ENCODE measurements around the gene DUSP8. TPM values are rescaled to one million over a fixed set of nuclear protein-coding genes. Genes with fewer than 3 reads are reported as not detected.

The DUSP8 gene
- total RNA-seq, 2 experiments from 2014 or later = 83.9 to 91.2 TPM

- Mint-ChIP-seq H3K27me3 (no peaks in the 10 kb centered on the region), H3K27ac (no peak overlapping the region), H3K4me3 (no peak overlapping the region), H3K36me3 (ENCODE audit: low read depth) (no peaks in the 10 kb centered on the region), H3K4me1 (ENCODE audit: low read depth) (peaks cover 44% of the 10 kb centered on the region), H3K9me3 (no peaks in the 10 kb centered on the region)
- peaks cover 15% of the 10 kb centered on the region for H3K36me3 ChIP-seq (ENCODE audit: insufficient read depth, low read length)
- ATAC-seq (ENCODE audit: poor library complexity) = no peak
- intact Hi-C loops (cut with DNase I, micrococcal nuclease) = no loop called here
- no peak for DNase-seq
- TF ChIP-seq CTCF (IDR thresholded peaks at IDR 0.05) = no peak
- CTCF ChIA-PET = no interaction called here
- no peaks in the 10 kb centered on the region for H3K9me3 ChIP-seq (ENCODE audit: control insufficient read depth in 1 of 2, insufficient read depth in 1 of 2, low read length in 2 of 2)
- POLR2A ChIA-PET = no interaction called here
- peaks cover 42% of the 10 kb centered on the region for H3K4me1 ChIP-seq (ENCODE audit: insufficient read depth, low read length)
- H3K27ac ChIP-seq (ENCODE audit: low read depth in 1 of 2, low read length in 2 of 2) = no peak overlapping the region
- no peaks in the 10 kb centered on the region for H3K27me3 ChIP-seq (ENCODE audit: control insufficient read depth in 1 of 2, insufficient read depth in 2 of 2, low read length in 2 of 2)
- no peak overlapping the region for H3K4me3 ChIP-seq (ENCODE audit: low read length)
These were observed 48.3 kb downstream of the DUSP8 start for GRCh38 chr11:1523779-1524178.

- DNase-seq (no peak), ATAC-seq (ENCODE audit: poor library complexity) (no peak)
- intact Hi-C loops (cut with DNase I, micrococcal nuclease) = no loop called here
- Mint-ChIP-seq H3K27me3 (no peaks in the 10 kb centered on the region), H3K9me3 (no peaks in the 10 kb centered on the region), H3K4me1 (ENCODE audit: low read depth) (peaks cover 42% of the 10 kb centered on the region), H3K4me3 (no peak overlapping the region), H3K27ac (no peak overlapping the region), H3K36me3 (ENCODE audit: low read depth) (no peaks in the 10 kb centered on the region)
- H3K36me3 ChIP-seq (ENCODE audit: insufficient read depth, low read length) = peaks cover 13% of the 10 kb centered on the region
- no peak overlapping the region for H3K4me3 ChIP-seq (ENCODE audit: low read length)
- ChIA-PET POLR2A (no interaction called here), CTCF (no interaction called here)
- H3K9me3 ChIP-seq (ENCODE audit: control insufficient read depth in 1 of 2, insufficient read depth in 1 of 2, low read length in 2 of 2) = no peaks in the 10 kb centered on the region
- no peak for TF ChIP-seq CTCF (IDR thresholded peaks at IDR 0.05)
- H3K4me1 ChIP-seq (ENCODE audit: insufficient read depth, low read length) = peaks cover 42% of the 10 kb centered on the region
- H3K27ac ChIP-seq (ENCODE audit: low read depth in 1 of 2, low read length in 2 of 2) = no peak overlapping the region
- H3K27me3 ChIP-seq (ENCODE audit: control insufficient read depth in 1 of 2, insufficient read depth in 2 of 2, low read length in 2 of 2) = no peaks in the 10 kb centered on the region
These were observed 49.0 kb downstream of the DUSP8 start for GRCh38 chr11:1523077-1523476.

- no peaks in the 10 kb centered on the region for H3K36me3 Mint-ChIP-seq (ENCODE audit: low read depth)
- H3K9me3 ChIP-seq (ENCODE audit: control insufficient read depth in 1 of 2, insufficient read depth in 1 of 2, low read length in 2 of 2) = no peaks in the 10 kb centered on the region
- peaks cover 48% of the 10 kb centered on the region for H3K4me1 Mint-ChIP-seq (ENCODE audit: low read depth)
- no peak for DNase-seq
- no peak overlapping the region for H3K27ac Mint-ChIP-seq
- no peaks in the 10 kb centered on the region for H3K9me3 Mint-ChIP-seq
- CTCF ChIA-PET = interaction anchor here (1.1 kb wide), 1 partner anchor 53 kb away, joined by 3 read pairs; no protein-coding TSS in a partner anchor
- peaks cover 13% of the 10 kb centered on the region for H3K36me3 ChIP-seq (ENCODE audit: insufficient read depth, low read length)
- H3K27ac ChIP-seq (ENCODE audit: low read depth in 1 of 2, low read length in 2 of 2) = no peak overlapping the region
- no peaks in the 10 kb centered on the region for H3K27me3 Mint-ChIP-seq
- ATAC-seq (ENCODE audit: poor library complexity) = no peak
- POLR2A ChIA-PET = no interaction called here
- peaks cover 50% of the 10 kb centered on the region for H3K4me1 ChIP-seq (ENCODE audit: insufficient read depth, low read length)
- H3K4me3 ChIP-seq (ENCODE audit: low read length) = no peak overlapping the region
- H3K4me3 Mint-ChIP-seq = no peak overlapping the region
- intact Hi-C loops (cut with DNase I, micrococcal nuclease) = no loop called here
- no peaks in the 10 kb centered on the region for H3K27me3 ChIP-seq (ENCODE audit: control insufficient read depth in 1 of 2, insufficient read depth in 2 of 2, low read length in 2 of 2)
- TF ChIP-seq CTCF (IDR thresholded peaks at IDR 0.05) = no peak
These were observed 50.0 kb downstream of the DUSP8 start for GRCh38 chr11:1522081-1522424.
